EL (cell line): Measurements from ENCODE around the gene AUTS2.

Experiments used
- DNase-seq: peaks from one replicate; pipeline ENCODE4 v3.0.0-alpha.2; 2016

AUTS2 gene

DNA sequence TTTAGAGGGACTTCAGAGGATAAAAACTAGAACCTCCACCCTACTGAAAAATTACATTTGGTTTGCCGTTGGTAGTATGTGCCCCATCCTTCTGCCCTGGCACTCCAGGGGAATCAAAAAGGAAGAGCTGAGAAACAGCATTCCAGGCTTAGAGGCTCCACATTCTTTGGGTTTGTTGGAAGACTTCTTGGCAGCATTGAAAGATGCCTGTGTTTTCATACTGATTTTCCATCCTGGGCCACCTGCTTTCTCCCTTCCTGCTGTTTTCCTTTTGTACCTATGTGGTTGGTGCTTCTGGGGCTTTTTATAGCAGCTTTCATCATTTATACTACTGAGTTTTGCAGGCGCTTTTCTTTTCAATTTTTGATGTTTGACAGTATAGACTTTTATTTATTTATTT lies 61.7 kb downstream of the AUTS2 start:
- DNase-seq: no peak

GRCh38 chr7:69661342-69661741 lies 63.1 kb downstream of the AUTS2 start:
- DNase-seq: no peak

GRCh38 chr7:69663911-69664832 lies 65.9 kb downstream of the AUTS2 start:
- DNase-seq: no peak

- no peak for DNase-seq
Observed at GRCh38 chr7:69665369-69665768, 67.1 kb downstream of the AUTS2 start.

DNA sequence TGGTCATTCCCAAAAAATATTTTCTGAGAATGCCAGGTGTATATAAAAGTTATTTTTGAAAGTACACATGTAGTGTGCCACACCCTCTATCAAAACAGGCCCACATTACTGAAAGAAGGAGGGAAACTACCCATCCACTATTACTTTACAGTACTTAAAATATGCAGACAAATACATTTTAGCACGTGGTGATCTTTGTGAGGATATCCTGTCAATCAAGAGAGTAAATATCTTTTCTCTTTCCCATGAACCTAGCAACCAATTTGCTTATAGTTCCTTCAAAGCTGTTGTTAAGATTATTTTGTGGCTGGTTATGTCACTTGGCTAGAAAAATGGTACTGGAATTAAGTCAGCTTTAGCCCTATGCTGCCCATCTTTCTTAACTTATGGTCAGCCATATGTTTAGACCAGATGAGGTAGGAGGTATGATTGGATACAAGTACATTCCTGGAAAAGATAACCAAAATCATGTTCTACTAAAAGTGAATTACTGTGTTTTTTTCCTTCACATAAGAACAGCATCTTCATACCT lies 70.1 kb downstream of the AUTS2 start:
- DNase-seq: no peak

DNA sequence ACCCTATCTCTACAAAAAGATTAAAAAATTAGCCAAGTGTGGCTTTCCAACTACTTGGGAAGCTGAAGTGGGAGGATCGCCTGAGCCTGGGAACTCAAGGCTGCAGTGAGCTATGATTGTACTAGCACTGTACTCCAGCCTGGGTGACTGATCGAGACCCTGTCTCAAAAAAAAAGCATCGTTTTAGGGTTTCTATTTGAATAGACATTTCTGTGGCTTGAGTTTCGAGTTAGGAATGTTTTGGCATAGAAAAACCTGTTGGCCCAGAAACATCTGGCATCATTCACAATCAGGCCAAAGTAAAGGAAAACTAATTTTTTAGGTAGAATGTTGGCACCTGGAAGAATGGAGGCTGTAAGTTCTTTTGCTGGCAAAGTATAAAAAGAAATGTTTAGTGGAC lies 72.4 kb downstream of the AUTS2 start:
- DNase-seq: no peak

DNA sequence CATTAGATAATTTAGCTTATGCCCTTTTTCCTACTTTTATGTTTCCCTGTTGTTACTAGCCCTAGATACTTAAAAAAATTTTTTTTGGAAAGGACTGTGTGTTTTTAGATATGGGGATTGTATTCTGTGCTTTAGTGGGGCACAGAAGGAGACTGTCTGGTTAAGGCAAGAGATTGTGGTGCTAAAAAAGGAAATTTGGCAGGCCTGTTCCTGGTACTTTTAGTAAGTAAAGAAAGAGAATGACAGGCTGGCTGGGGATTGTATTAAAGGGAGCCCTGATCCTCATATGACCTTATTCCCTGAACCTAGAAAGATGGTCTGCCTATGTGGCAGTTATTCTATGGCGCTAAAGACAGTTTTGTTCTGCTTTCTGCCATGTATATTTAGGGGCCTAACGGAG lies 74.8 kb downstream of the AUTS2 start:
- DNase-seq: no peak

DNA sequence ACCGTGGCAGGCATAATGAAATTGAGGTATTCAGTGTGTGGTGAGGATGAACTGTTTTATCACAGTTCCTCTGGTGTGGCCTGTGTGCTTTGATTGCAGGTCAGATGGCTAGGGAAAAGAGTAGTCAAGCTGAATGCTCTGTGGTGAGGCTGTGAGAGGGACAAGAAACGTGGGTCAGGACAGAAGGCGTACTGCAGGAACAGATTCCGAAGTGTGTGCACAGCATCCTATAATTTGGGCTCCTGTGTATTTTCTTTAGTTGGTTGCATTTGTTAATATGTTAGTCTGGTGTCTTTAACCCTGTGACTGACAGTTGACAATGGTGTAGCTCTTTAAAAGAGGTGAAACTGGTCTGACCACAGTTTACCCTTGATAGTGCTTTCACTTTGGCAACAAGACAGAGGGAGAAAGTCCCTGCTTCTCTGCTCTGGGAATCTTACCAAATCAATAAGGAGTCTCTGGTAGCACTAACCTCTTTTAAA lies 76.5 kb downstream of the AUTS2 start:
- DNase-seq: no peak

DNA sequence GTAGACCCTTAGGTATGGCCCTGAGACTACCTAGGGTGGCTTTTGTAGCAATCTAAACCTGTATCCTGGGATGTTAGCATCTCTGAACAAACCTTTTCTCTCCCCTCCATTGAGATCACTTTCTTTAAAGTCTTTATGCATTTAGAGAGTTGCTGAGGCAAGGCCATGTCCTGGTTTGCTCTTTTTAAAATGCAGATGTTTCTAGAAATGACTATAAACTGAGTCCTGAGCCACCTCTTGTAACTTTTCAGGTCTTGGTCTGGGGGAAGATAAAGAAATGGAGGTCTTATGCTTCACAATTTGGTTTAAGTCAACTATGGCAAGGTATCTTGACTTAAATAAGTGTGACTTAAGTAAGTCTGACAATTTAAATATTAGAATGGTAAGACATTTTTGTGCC lies 78.0 kb downstream of the AUTS2 start:
- no peak for DNase-seq

DNA sequence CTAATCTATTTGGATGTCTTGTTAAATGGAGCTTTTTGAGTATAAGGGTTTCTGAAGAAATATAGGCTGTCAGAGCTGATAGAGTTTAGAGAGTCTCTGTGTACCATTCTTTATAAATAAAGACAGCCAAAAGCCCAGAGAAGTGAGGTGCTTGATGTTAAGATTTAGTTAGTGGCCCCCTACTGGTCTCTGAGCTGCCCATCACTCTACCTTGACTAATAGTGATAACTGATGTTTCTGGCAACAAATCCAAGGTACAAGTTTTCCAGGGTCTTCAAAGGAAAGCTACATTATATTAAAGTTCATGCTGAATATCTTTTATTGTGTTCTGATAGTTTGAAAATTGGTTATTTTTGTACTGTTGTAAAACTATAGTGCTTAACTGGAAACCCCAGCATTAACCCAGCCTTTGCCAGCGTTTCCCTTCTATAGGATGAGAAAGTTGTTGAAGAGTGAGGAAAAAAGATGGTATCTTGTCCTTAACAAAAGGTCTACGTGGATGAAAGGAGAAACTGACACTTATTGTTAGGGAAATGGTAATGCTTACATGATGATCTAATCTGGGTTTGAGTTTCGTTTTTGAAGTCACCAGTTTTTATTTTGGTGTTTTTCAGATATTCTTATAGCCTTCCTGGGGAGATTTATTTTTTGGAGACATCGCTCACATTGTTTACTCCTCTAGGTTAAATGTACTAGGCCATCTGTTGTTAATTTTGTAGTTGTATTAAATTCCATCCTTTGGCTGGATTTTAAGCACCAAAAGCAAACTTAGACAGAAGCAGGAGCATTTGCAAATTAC lies 79.0 kb downstream of the AUTS2 start:
- DNase-seq: no peak

DNA sequence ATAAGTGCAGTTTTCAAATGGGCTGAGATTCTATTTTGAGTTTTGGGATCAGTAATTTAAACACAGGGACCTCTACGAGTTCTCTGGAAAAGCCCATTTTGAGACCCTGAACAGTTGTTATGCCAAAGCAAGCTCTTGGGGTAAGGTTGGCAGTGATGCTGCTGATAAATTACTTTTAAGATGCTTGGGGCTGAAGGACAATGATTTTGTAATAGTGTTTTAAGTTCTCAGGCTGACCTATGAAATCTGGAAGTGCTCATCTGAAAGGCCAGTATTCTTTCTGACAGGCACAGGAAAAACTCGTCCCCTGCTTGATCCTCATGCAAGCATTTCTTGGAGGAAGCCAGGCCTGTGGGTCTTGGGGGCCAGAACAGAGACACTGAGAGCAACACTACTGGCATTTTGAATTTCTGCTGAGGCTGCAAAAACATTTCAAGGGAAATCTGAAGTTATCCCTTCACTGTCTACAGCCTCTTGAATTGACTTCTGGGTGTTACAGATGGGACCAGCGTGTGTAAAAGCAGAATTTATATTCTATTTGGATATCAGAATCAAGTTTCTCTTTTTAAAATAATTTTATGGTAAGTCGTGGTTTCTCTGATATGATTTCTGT lies 79.7 kb downstream of the AUTS2 start:
- no peak for DNase-seq

DNA sequence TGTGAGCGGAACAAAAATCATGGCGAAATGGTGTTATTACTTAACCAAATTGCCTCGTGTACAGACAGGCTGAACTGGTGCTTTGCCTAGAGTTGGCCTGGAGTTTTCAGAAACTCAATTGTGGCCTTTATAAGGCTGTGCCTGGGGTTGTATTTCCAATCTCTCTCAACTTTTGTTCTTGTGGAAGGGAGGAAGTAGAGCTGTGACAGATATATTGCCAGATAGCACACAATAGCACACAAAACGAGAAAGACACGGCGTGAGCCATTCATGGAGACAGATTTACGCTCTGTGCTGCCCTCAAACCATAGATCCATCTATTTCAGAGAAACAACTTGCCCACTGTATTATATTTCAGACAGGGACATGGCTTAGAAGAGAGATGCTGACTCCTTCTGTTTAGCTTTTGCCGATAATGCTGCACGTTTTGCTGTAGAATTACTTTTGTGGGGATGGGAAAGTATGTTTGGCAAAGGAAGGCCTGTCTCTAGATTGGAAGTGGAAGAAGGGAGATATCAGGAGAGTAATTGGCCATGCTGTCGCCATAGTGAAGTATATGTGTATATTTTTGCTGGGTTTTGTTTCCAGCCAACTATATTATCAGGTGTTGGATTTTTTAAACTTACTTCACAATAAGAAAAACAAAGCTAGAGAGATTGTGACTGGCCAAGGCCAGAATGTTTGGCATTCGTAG lies 80.4 kb downstream of the AUTS2 start:
- no peak for DNase-seq

DNA sequence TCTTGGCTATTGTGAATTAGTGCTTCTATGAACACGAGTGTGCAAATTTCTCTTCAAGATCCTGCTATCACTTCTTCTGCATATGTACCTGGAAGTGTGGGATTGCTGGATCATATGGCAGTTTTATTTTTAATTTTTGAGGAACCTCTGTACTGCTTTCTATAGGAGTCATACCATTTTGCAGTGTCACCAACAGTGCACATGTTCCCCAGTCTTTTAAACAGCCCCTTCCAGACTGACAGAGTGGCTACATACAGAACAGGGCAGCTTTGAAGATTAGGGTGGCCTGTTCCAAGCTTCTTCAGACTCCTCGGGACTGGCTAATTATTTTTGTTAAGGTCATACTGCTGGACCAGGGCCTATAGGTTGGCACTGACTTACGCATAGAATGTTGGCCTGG lies 82.9 kb downstream of the AUTS2 start:
- DNase-seq: no peak

DNA sequence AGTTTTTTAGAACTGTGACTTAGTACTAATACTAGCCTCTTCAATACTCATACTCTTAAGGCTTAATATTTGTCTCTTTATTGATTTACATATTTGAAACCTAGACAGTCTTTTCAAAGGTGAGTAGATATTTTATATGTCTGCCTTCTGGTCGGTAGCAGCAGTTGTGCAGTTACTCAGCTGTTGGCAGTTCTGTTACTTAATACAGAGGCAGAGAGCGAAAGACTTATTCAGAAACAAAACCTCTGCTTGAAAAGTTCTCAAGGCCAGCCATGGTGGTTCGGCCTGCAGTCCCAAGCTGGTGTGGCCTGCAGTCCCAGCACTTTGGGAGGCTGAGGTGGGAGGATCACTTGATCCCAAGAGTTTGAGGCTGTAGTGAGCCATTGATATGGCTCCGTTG lies 84.2 kb downstream of the AUTS2 start:
- DNase-seq: no peak

DNA sequence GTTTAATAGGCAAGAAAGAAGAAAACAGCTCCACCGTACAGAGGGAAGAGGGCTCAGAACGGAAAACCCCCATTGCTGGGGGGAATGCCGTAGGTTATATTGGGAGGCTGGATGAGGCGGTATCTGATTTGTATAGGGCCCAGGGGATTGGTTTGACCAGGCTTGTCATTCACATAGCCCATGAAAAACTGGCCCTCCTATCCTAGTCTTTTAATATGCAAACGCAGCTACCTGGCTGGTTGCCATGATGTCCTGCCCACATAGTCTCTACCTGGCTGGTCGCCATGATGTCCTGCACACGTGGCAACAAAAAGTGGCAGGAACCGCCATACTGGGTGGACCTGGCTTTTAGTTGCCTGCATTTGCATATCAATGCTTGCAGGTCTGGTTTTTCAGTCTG lies 84.7 kb downstream of the AUTS2 start:
- DNase-seq: no peak

DNA sequence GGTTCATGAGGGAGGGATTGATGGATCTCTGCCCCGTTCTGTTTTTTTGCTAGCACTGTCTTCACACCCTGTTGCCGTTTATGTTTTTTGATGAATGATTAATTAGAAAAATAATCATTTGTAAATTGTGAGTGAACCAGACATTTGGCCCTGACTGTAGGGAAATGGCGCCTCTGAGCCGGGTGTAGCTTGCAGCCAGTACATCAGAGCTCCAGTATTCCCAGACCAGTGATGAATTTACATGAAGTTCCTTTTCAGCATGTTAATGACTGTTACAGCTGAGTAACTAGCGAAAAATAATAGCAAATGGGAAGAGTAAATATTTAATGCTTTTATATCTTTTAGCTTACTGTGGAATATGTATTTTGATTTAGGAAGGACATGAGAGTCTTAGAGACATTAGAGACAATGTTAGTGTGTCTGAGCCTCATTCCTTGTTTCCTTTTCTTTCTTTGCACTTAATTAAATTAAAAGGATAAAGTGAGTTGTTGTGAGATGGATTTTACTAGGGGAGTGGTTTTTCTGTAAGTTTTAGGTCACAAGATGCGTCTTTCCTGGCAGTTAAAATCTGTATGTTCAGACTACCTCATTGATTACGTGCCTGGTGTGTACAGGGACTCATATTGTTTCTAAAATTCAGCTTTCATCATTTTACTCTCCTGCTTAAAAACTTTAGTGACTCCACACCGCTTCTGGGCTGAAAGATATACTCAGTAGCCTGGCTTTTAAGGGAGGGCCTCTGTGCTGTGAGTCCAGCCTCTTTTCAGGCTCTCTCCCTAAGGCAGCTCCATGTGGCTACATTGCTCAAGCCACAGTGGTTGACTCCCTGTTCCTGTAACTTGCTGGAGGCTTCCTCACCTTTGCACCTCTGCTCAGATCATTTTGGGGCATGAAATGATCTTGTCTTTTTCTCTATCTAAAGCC lies 86.4 kb downstream of the AUTS2 start:
- DNase-seq: no peak

GRCh38 chr7:69685293-69685631 lies 87.0 kb downstream of the AUTS2 start:
- DNase-seq: no peak

DNA sequence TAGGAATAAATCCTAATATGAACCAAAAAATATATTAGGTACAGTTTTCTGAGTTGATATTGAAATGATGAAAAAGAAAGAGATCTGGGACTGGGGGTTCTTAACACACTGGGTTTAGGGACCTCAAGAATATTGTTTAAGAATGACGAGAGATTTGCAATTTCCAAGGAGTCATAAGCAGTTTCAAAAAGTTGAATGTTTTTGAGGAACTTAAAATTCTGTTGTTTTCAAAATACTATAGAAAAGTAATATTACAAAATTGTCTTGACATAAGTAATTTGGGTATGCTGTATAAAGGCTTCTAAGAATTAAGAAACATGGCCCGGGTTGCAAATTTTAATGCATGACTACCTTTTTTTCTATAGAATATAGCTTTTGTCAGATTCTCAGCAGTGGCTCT lies 88.1 kb downstream of the AUTS2 start:
- DNase-seq: no peak

- DNase-seq: no peak
Observed at GRCh38 chr7:69687739-69688433, 89.6 kb downstream of the AUTS2 start.

- DNase-seq: no peak
Observed at GRCh38 chr7:69690329-69690728, 92.1 kb downstream of the AUTS2 start.

GRCh38 chr7:69691327-69691726 lies 93.1 kb downstream of the AUTS2 start:
- DNase-seq: no peak
